ENCODE data around the gene TMEM259. TPM values are rescaled to one million over a fixed set of nuclear protein-coding genes. Genes with fewer than 3 reads are reported as not detected.

The TMEM259 gene
- total RNA-seq, 2 experiments from 2014 or later = 181 TPM

- Mint-ChIP-seq H3K36me3 (ENCODE audit: low read depth) (peaks cover 19% of the 10 kb centered on the region), H3K9me3 (no peaks in the 10 kb centered on the region), H3K4me3 (no peak overlapping the region), H3K27ac (no peak overlapping the region), H3K27me3 (no peaks in the 10 kb centered on the region), H3K4me1 (peaks cover 2% of the 10 kb centered on the region)
- CTCF ChIA-PET = no interaction called here
- no peak for DNase-seq
- POLR2A ChIA-PET = interaction anchor here (1.1 kb wide), 1 partner anchor 25 kb away, joined by 3 read pairs; the partner anchor contains the start of gene WDR18
Measured at GRCh38 chr19:1009041-1009980, 11.6 kb downstream of the TMEM259 start.

DNA sequence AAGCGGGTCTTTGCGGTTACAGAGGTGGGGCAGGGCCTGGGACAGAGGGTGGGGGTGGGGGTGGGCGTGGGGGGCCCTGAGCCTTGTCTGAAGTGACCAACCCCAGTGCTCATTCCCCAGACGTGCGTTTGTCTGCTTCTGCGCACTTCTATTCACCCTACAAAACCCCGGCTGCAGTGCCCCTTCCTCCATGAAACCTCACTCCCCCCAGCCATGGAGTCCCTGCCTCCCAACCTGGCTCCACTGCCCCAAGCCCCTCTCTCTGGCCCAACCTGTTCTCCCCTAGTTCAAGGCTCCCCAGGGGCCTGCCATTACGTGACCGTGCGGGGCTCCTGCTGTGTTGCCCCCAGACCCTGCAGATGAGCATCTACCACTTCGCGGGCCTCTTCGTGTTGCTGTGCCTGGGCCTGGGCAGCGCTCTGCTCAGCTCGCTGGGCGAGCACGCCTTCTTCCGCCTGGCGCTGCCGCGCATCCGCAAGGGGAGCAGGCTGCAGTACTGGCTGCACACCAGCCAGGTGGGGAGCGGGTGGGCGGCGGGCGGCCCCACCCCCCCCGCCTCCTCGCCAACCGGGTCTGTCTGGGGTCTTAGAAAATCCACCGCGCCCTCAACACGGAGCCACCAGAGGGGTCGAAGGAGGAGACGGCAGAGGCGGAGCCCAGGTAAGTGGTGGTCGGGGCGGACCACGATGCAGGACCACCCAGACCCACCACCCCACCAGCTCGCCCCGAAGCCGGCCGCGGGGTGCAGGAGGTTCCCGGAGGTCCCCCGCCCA lies 12.5 kb downstream of the TMEM259 start:
- Mint-ChIP-seq H3K4me3 (no peak overlapping the region), H3K36me3 (ENCODE audit: low read depth) (peaks cover 17% of the 10 kb centered on the region), H3K27ac (no peak overlapping the region), H3K9me3 (no peaks in the 10 kb centered on the region), H3K4me1 (no peaks in the 10 kb centered on the region), H3K27me3 (no peaks in the 10 kb centered on the region)
- ChIA-PET POLR2A (no interaction called here), CTCF (no interaction called here)
- DNase-seq = no peak

GRCh38 chr19:1007399-1008251 lies 13.3 kb downstream of the TMEM259 start:
- H3K4me1 Mint-ChIP-seq = no peaks in the 10 kb centered on the region
- POLR2A ChIA-PET = interaction anchor here (1.1 kb wide), 1 partner anchor 12 kb away, joined by 5 read pairs; no protein-coding TSS in a partner anchor
- peaks cover 1% of the 10 kb centered on the region for H3K27me3 Mint-ChIP-seq
- no peak overlapping the region for H3K4me3 Mint-ChIP-seq
- CTCF ChIA-PET = no interaction called here
- DNase-seq = no peak
- peaks cover 13% of the 10 kb centered on the region for H3K36me3 Mint-ChIP-seq (ENCODE audit: low read depth)
- H3K9me3 Mint-ChIP-seq = no peaks in the 10 kb centered on the region
- H3K27ac Mint-ChIP-seq = no peak overlapping the region

GRCh38 chr19:1006711-1007398 lies 14.1 kb downstream of the TMEM259 start:
- Mint-ChIP-seq H3K27ac (no peak overlapping the region), H3K4me1 (no peaks in the 10 kb centered on the region), H3K4me3 (no peak overlapping the region), H3K27me3 (peaks cover 5% of the 10 kb centered on the region), H3K36me3 (ENCODE audit: low read depth) (peaks cover 12% of the 10 kb centered on the region), H3K9me3 (no peaks in the 10 kb centered on the region)
- POLR2A ChIA-PET = interaction anchor here (1.0 to 1.1 kb wide), 2 partner anchors 9 to 13 kb away, joined by 5 read pairs; no protein-coding TSS in a partner anchor
- DNase-seq = no peak
- CTCF ChIA-PET = no interaction called here

DNA sequence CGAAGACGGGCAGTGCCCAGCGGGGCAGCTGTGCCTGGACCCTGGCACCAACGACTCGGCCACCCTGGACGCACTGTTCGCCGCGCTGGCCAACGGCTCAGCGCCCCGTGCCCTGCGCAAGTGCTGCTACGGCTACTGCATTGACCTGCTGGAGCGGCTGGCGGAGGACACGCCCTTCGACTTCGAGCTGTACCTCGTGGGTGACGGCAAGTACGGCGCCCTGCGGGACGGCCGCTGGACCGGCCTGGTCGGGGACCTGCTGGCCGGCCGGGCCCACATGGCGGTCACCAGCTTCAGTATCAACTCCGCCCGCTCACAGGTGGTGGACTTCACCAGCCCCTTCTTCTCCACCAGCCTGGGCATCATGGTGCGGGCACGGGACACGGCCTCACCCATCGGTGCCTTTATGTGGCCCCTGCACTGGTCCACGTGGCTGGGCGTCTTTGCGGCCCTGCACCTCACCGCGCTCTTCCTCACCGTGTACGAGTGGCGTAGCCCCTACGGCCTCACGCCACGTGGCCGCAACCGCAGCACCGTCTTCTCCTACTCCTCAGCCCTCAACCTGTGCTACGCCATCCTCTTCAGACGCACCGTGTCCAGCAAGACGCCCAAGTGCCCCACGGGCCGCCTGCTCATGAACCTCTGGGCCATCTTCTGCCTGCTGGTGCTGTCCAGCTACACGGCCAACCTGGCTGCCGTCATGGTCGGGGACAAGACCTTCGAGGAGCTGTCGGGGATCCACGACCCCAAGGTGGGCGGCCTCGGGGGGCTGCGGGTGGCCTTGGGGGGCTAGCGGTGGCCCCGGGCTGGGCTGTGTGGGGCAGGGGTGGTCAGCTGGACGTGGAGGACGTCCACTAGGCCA lies 15.9 kb downstream of the TMEM259 start:
- Mint-ChIP-seq H3K27ac (peak overlapping the region; percentile 19), H3K9me3 (no peaks in the 10 kb centered on the region), H3K4me3 (no peak overlapping the region), H3K27me3 (peaks cover 8% of the 10 kb centered on the region), H3K36me3 (ENCODE audit: low read depth) (peaks cover 11% of the 10 kb centered on the region), H3K4me1 (peaks cover 3% of the 10 kb centered on the region)
- no peak for DNase-seq
- ChIA-PET POLR2A (interaction anchor here (0.8 to 1.2 kb wide), 2 partner anchors 9 to 12 kb away, joined by 3 read pairs; no protein-coding TSS in a partner anchor), CTCF (interaction anchor here (1.4 kb wide), 1 partner anchor 24 kb away, joined by 3 read pairs; no protein-coding TSS in a partner anchor)

- CTCF ChIA-PET = interaction anchor here (0.6 to 1.4 kb wide), 4 partner anchors 20 to 232 kb away, joined by 3 to 4 read pairs (median 3); partner anchors contain the start of gene WDR18
- POLR2A ChIA-PET = interaction anchor here (0.9 kb wide), 1 partner anchor 9 kb away, joined by 4 read pairs; no protein-coding TSS in a partner anchor
- H3K4me1 Mint-ChIP-seq = peaks cover 3% of the 10 kb centered on the region
- H3K9me3 Mint-ChIP-seq = no peaks in the 10 kb centered on the region
- no peak for DNase-seq
- H3K27me3 Mint-ChIP-seq = peaks cover 13% of the 10 kb centered on the region
- H3K27ac Mint-ChIP-seq = no peak overlapping the region
- peaks cover 9% of the 10 kb centered on the region for H3K36me3 Mint-ChIP-seq (ENCODE audit: low read depth)
- no peak overlapping the region for H3K4me3 Mint-ChIP-seq
Measured at GRCh38 chr19:1004204-1004802, 16.6 kb downstream of the TMEM259 start.

GRCh38 chr19:1003283-1003682 lies 17.6 kb downstream of the TMEM259 start:
- no peak overlapping the region for H3K27ac Mint-ChIP-seq
- no peak overlapping the region for H3K4me3 Mint-ChIP-seq
- CTCF ChIA-PET = interaction anchor here (1.0 to 1.4 kb wide), 2 partner anchors 19 to 22 kb away, joined by 3 read pairs; partner anchors contain the start of gene WDR18
- peaks cover 7% of the 10 kb centered on the region for H3K36me3 Mint-ChIP-seq (ENCODE audit: low read depth)
- no peak for DNase-seq
- POLR2A ChIA-PET = interaction anchor here (0.9 to 1.0 kb wide), 2 partner anchors 10 to 86 kb away, joined by 3 to 4 read pairs; no protein-coding TSS in a partner anchor
- peaks cover 6% of the 10 kb centered on the region for H3K4me1 Mint-ChIP-seq
- peaks cover 20% of the 10 kb centered on the region for H3K27me3 Mint-ChIP-seq
- H3K9me3 Mint-ChIP-seq = no peaks in the 10 kb centered on the region

DNA sequence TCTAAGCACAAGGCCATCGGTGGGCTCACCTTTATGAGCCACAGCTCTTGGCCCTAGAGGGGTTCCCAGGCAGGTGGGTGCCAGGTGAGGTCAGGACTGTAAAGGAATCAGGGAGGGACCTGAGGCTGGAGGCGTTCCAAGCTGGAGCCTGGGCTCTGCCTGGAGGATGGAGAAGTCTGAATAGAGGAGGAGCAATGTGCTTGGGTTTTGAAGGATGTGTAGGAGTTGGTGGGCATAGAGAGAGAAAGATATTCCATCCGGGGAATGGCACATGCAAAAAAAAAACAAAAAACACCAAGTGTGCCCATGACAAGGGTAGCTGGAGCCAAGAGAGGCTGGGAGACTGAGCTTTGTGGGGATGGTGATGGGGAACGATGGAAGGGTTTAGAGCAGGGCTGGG lies 18.3 kb downstream of the TMEM259 start:
- Mint-ChIP-seq H3K4me3 (no peak overlapping the region), H3K4me1 (peaks cover 6% of the 10 kb centered on the region), H3K36me3 (ENCODE audit: low read depth) (peaks cover 5% of the 10 kb centered on the region), H3K9me3 (no peaks in the 10 kb centered on the region), H3K27me3 (peaks cover 27% of the 10 kb centered on the region), H3K27ac (no peak overlapping the region)
- no peak for DNase-seq
- ChIA-PET CTCF (no interaction called here), POLR2A (interaction anchor here (1.0 kb wide), 1 partner anchor 87 kb away, joined by 3 read pairs; no protein-coding TSS in a partner anchor)

GRCh38 chr19:1001538-1002166 lies 19.3 kb downstream of the TMEM259 start:
- no peak overlapping the region for H3K27ac Mint-ChIP-seq
- POLR2A ChIA-PET = interaction anchor here (0.8 kb wide), 1 partner anchor 13 kb away, joined by 4 read pairs; no protein-coding TSS in a partner anchor
- peaks cover 7% of the 10 kb centered on the region for H3K4me1 Mint-ChIP-seq
- H3K36me3 Mint-ChIP-seq (ENCODE audit: low read depth) = no peaks in the 10 kb centered on the region
- peak; percentile 75 for DNase-seq
- no peak overlapping the region for H3K4me3 Mint-ChIP-seq
- CTCF ChIA-PET = interaction anchor here (1.2 kb wide), 1 partner anchor 29 kb away, joined by 3 read pairs; no protein-coding TSS in a partner anchor
- H3K27me3 Mint-ChIP-seq = peaks cover 29% of the 10 kb centered on the region
- no peaks in the 10 kb centered on the region for H3K9me3 Mint-ChIP-seq
